ENCODE results near the gene CEP104.

Gene CEP104

GRCh38 chr1:3847081-3847480 is 9.9 kb downstream of the CEP104 start:
- TF ChIP-seq CTCF (IDR thresholded peaks at IDR 0.05): no peak

GRCh38 chr1:3846541-3846940 is 10.5 kb downstream of the CEP104 start:
- no peak for TF ChIP-seq CTCF (IDR thresholded peaks at IDR 0.05)

- TF ChIP-seq CTCF (IDR thresholded peaks at IDR 0.05): no peak
Measured at GRCh38 chr1:3842912-3843311, 14.1 kb downstream of the CEP104 start.

GRCh38 chr1:3841491-3841890 is 15.5 kb downstream of the CEP104 start:
- TF ChIP-seq CTCF (IDR thresholded peaks at IDR 0.05): no peak

- no peak for TF ChIP-seq CTCF (IDR thresholded peaks at IDR 0.05)
Measured at GRCh38 chr1:3838788-3839187, 18.2 kb downstream of the CEP104 start.

GRCh38 chr1:3837685-3838084 is 19.3 kb downstream of the CEP104 start:
- no peak for TF ChIP-seq CTCF (IDR thresholded peaks at IDR 0.05)

- no peak for TF ChIP-seq CTCF (IDR thresholded peaks at IDR 0.05)
Measured at GRCh38 chr1:3837200-3837599, 19.8 kb downstream of the CEP104 start.

GRCh38 chr1:3836421-3836820 is 20.6 kb downstream of the CEP104 start:
- TF ChIP-seq CTCF (IDR thresholded peaks at IDR 0.05): no peak

All from LNCAP (cell line).